ENCODE data around the gene CCDC157.

The CCDC157 gene

GRCh38 chr22:30371981-30372380 lies 15.2 kb downstream of the CCDC157 start:
- TF ChIP-seq CTCF (IDR thresholded peaks at IDR 0.05) (no peak), ZFX (IDR thresholded peaks at IDR 0.05; ENCODE audit: borderline replicate concordance) (no peak)
- no peak overlapping the region for H3K27ac ChIP-seq

- H3K27ac ChIP-seq, result no peak overlapping the region
- TF ChIP-seq ZFX (IDR thresholded peaks at IDR 0.05; ENCODE audit: borderline replicate concordance), result no peak
- TF ChIP-seq CTCF (IDR thresholded peaks at IDR 0.05), result no peak
Measured at GRCh38 chr22:30372915-30373314, 16.1 kb downstream of the CCDC157 start.

- H3K27ac ChIP-seq, result no peak overlapping the region
- TF ChIP-seq CTCF (IDR thresholded peaks at IDR 0.05), result no peak
- TF ChIP-seq ZFX (IDR thresholded peaks at IDR 0.05; ENCODE audit: borderline replicate concordance), result no peak
Measured at GRCh38 chr22:30373331-30374325, 16.8 kb downstream of the CCDC157 start.

- no peak for TF ChIP-seq ZFX (IDR thresholded peaks at IDR 0.05; ENCODE audit: borderline replicate concordance)
- no peak for TF ChIP-seq CTCF (IDR thresholded peaks at IDR 0.05)
- H3K27ac ChIP-seq, result no peak overlapping the region
Measured at GRCh38 chr22:30375312-30375849, 18.6 kb downstream of the CCDC157 start.

GRCh38 chr22:30380011-30380410 lies 23.2 kb downstream of the CCDC157 start:
- no peak overlapping the region for H3K27ac ChIP-seq
- TF ChIP-seq ZFX (IDR thresholded peaks at IDR 0.05; ENCODE audit: borderline replicate concordance), result no peak
- no peak for TF ChIP-seq CTCF (IDR thresholded peaks at IDR 0.05)

GRCh38 chr22:30381264-30381663 lies 24.5 kb downstream of the CCDC157 start:
- TF ChIP-seq ZFX (IDR thresholded peaks at IDR 0.05; ENCODE audit: borderline replicate concordance) (no peak), CTCF (IDR thresholded peaks at IDR 0.05) (no peak)
- H3K27ac ChIP-seq, result no peak overlapping the region

GRCh38 chr22:30382340-30382739 lies 25.5 kb downstream of the CCDC157 start:
- H3K27ac ChIP-seq, result no peak overlapping the region
- TF ChIP-seq ZFX (IDR thresholded peaks at IDR 0.05; ENCODE audit: borderline replicate concordance) (no peak), CTCF (IDR thresholded peaks at IDR 0.05) (no peak)
